Activated CD4-positive, alpha-beta T cell treated with anti-CD3 and anti-CD28 coated beads, Interleukin-2, amount 10 ng/mL, durations not matched to agents 7 days and 5 days (primary cell): Measurements from ENCODE around the gene RNF39. TPM values are rescaled to one million over a fixed set of nuclear protein-coding genes. Genes with fewer than 3 reads are reported as not detected.
A peak's percentile ranks its signal among the peaks of the same experiment; 100 is the strongest.

Experiments used
- CTCF ChIA-PET: fragments of 350-600 bp; sonication (Branson Sonifier 250); formaldehyde crosslinking; loops from one replicate; lab custom pipeline; 2021; ENCODE audit warnings: antibody characterized with exemption; lab: Charles Lee
- POLR2A ChIA-PET: fragments of 350-600 bp; sonication (Branson Sonifier 250); formaldehyde crosslinking; loops from one replicate; lab custom pipeline; 2021; ENCODE audit warnings: antibody characterized with exemption; lab: Charles Lee
- DNase-seq: peaks from one replicate; pipeline ENCODE4 v3.0.0-alpha.2; 2020
- H3K27ac Mint-ChIP-seq: one replicate; pipeline ENCODE4 v1.8.0; 2021; ENCODE audit warnings: mild to moderate bottlenecking, moderate library complexity, mixed read lengths
- H3K27me3 Mint-ChIP-seq: one replicate; pipeline ENCODE4 v1.8.0; 2021; ENCODE audit warnings: mixed read lengths
- H3K36me3 Mint-ChIP-seq: one replicate; pipeline ENCODE4 v1.8.0; 2021; ENCODE audit warnings: low read depth, mixed read lengths
- H3K4me1 Mint-ChIP-seq: one replicate; pipeline ENCODE4 v1.8.0; 2021; ENCODE audit warnings: mixed read lengths
- H3K4me3 Mint-ChIP-seq: one replicate; pipeline ENCODE4 v1.8.0; 2021; ENCODE audit warnings: mild to moderate bottlenecking, moderate library complexity, mixed read lengths
- H3K9me3 Mint-ChIP-seq: one replicate; pipeline ENCODE4 v1.8.0; 2021; ENCODE audit warnings: mixed read lengths
- total RNA-seq, 2 experiments: library from RNA; stranded (reverse); gene quantifications; one replicate each; pipeline ENCODE4 v1.2.3, GENCODE V29; 2021

Gene RNF39
- total RNA-seq, 2 experiments from 2014 or later: not detected

DNA sequence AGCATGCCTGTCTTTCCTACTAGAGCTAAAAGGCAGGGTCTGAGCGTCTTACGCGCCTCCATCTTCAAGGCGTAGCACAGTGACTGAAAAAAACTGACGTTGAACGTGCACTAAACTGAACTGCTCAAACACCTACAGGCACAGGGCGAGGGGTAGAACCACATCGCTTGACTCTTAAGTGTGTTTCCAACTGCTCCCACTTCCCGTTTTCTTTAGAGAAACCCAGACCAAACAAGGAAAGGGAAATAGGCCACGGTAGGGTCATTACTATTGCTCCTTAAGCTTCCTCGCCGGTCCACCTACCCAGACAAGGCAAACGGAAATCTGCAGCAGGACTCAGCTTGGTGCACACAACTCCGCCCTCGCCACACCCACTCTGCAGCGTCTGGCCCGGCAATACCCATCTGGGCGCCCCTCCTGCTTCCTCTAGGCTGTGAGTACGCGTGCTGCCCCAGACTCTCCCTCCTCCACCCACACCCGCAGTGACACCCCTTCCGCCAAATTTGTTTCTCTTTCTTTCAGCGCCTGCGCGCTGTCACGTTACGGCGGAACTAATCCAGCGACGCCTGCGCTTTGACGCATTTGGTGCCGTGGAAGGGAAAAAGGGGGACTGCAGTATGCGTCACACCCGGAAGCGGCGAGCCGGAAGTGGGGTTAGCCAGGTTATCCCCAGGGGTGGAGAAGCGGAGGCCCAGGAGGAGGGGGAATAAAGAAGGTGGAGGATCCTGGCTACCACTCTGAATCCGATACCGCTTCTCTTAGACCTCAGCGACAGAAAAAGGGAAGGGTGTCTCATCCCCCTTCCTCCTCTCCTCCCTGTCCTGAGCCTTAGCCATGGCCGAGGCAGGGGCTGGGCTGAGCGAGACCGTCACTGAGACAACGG lies 8.8 kb downstream of the RNF39 start, which contains the start of gene PPP1R11:
PPP1R11 (plus strand) TSS at position 622 of the 883 bp plus-strand sequence; CDS start at position 835, 213 bp downstream.
- POLR2A ChIA-PET: interaction anchor here (0.5 to 0.6 kb wide), 2 partner anchors 621 to 1188 kb away, joined by 3 read pairs; no protein-coding TSS in a partner anchor
- Mint-ChIP-seq H3K36me3 (peaks cover 62% of the 10 kb centered on the region), H3K9me3 (no peaks in the 10 kb centered on the region), H3K4me3 (peak within 1 kb of the TSS; percentile 93), H3K4me1 (peaks cover 56% of the 10 kb centered on the region), H3K27ac (peak within 1 kb of the TSS; percentile 96), H3K27me3 (peaks cover 8% of the 10 kb centered on the region)
- DNase-seq: peak; percentile 99
- CTCF ChIA-PET: interaction anchor here (0.6 to 1.9 kb wide), 7 partner anchors 9 to 82 kb away, joined by 3 to 6 read pairs (median 4); partner anchors contain the start of gene RNF39

DNA sequence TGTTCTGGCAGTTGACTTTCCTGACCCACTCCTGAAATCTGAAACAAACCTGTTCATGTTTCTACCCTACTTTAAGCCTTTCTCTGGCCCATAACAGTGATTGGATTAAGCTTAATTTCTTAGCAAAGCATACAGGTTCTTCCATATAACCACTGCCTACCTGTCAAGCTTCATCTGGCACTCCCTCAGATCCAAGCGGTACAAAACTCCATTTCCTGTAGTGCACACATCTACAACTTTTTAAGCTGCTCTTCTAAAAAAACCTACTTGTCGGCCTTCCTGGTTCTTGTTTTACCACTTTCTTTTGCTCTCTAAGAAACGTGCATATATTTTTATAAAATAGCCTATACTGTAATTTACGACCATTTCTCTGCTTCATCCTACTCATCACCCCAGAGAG lies 9.5 kb downstream of the RNF39 start:
- Mint-ChIP-seq H3K4me1 (peaks cover 55% of the 10 kb centered on the region), H3K27ac (peak overlapping the region; percentile 96), H3K36me3 (peaks cover 65% of the 10 kb centered on the region), H3K4me3 (peak overlapping the region; percentile 93), H3K9me3 (no peaks in the 10 kb centered on the region), H3K27me3 (peaks cover 5% of the 10 kb centered on the region)
- ChIA-PET CTCF (interaction anchor here (1.3 to 1.9 kb wide), 5 partner anchors 10 to 81 kb away, joined by 3 to 6 read pairs (median 5); partner anchors contain the start of gene RNF39), POLR2A (interaction anchor here (0.5 to 0.6 kb wide), 2 partner anchors 621 to 1187 kb away, joined by 3 read pairs; no protein-coding TSS in a partner anchor)
- no peak for DNase-seq

GRCh38 chr6:30063315-30063714 lies 12.3 kb downstream of the RNF39 start:
- DNase-seq: no peak
- no peak overlapping the region for H3K4me3 Mint-ChIP-seq
- no peaks in the 10 kb centered on the region for H3K9me3 Mint-ChIP-seq
- peak overlapping the region; percentile 69 for H3K27ac Mint-ChIP-seq
- ChIA-PET POLR2A (no interaction called here), CTCF (interaction anchor here (0.6 to 0.8 kb wide), 3 partner anchors 103 to 430 kb away, joined by 3 to 4 read pairs (median 3); no protein-coding TSS in a partner anchor)
- H3K4me1 Mint-ChIP-seq: peaks cover 59% of the 10 kb centered on the region
- H3K27me3 Mint-ChIP-seq: no peaks in the 10 kb centered on the region
- peaks cover 44% of the 10 kb centered on the region for H3K36me3 Mint-ChIP-seq

DNA sequence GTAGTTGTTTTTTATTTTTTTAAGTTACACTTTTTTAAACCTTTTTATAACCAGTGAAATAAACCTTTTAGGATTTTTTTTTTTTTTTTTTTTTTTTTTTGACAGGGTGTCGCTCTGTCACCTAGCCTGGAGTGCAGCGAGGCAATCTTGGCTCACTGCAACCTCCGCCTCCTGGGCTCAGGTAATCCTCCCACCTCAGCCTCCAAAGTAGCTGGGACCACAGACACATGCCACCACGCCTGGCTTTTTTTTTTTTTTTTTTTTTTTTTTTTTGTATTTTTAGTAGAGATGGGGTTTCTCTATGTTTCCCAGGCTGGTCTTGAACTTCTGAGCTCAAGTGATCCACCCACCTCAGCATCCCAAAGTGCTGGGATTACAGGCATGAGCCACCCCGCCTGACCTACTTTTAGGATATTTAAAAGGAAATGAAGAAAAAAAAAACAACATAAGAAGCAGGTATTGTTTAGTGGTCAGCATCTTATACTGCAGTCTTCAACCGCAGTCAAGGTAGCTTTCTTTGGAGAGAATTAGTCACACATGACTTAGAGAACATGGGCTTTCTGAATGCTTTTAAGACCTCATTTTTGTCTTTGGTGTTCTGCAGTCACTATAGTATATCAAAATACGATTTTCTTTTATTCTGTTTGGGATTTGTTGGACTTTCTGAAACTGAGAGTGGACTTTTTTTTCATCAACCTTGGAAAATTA lies 12.9 kb downstream of the RNF39 start:
- Mint-ChIP-seq H3K27ac (peak overlapping the region; percentile 98), H3K4me3 (peak overlapping the region; percentile 97), H3K9me3 (no peaks in the 10 kb centered on the region), H3K27me3 (no peaks in the 10 kb centered on the region), H3K4me1 (peaks cover 52% of the 10 kb centered on the region), H3K36me3 (peaks cover 39% of the 10 kb centered on the region)
- no peak for DNase-seq
- POLR2A ChIA-PET: no interaction called here
- CTCF ChIA-PET: interaction anchor here (0.5 to 0.8 kb wide), 4 partner anchors 104 to 1205 kb away, joined by 3 to 4 read pairs (median 3); no protein-coding TSS in a partner anchor

DNA sequence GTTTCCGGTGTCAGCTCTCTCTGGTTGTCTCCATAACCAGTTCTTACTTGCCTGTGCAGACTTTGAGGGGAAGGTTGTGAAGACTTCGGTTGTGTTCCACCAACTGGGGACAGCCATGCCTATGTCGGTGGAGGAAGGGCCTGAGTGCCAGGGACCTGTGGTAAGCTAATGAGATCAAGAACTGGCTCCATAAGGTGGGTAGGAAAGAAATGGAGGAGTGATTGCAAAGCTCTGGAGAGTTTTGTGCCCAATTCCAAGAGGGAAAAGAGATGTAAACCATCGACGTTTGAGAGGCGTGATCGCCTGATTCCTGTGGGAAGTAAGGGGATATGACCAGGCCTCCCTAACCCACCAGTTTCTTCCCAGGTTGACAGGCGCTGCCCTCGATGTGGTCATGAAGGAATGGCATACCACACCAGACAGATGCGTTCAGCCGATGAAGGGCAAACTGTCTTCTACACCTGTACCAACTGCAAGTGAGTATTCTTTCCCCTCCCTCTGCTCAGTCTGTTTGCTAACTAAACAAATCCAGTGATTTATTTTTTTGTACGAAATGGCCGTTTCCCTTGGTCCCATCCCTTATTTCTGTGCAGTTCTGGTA lies 13.6 kb downstream of the RNF39 start:
- peaks cover 48% of the 10 kb centered on the region for H3K4me1 Mint-ChIP-seq
- peaks cover 39% of the 10 kb centered on the region for H3K36me3 Mint-ChIP-seq
- H3K27ac Mint-ChIP-seq: peak overlapping the region; percentile 98
- H3K9me3 Mint-ChIP-seq: no peaks in the 10 kb centered on the region
- H3K27me3 Mint-ChIP-seq: no peaks in the 10 kb centered on the region
- peak; percentile 63 for DNase-seq
- H3K4me3 Mint-ChIP-seq: peak overlapping the region; percentile 97
- POLR2A ChIA-PET: interaction anchor here (0.7 kb wide), 1 partner anchor 9 kb away, joined by 3 read pairs; no protein-coding TSS in a partner anchor
- CTCF ChIA-PET: interaction anchor here (0.5 to 1.3 kb wide), 3 partner anchors 9 to 1205 kb away, joined by 3 to 4 read pairs (median 3); no protein-coding TSS in a partner anchor

- H3K9me3 Mint-ChIP-seq: no peaks in the 10 kb centered on the region
- H3K27ac Mint-ChIP-seq: peak within 1 kb of the TSS; percentile 98
- ChIA-PET POLR2A (interaction anchor here (0.7 kb wide), 1 partner anchor 10 kb away, joined by 3 read pairs; no protein-coding TSS in a partner anchor), CTCF (interaction anchor here (0.7 to 1.7 kb wide), 7 partner anchors 9 to 97 kb away, joined by 3 to 7 read pairs (median 3); no protein-coding TSS in a partner anchor)
- peaks cover 46% of the 10 kb centered on the region for H3K4me1 Mint-ChIP-seq
- H3K4me3 Mint-ChIP-seq: peak within 1 kb of the TSS; percentile 97
- H3K36me3 Mint-ChIP-seq: peaks cover 39% of the 10 kb centered on the region
- H3K27me3 Mint-ChIP-seq: no peaks in the 10 kb centered on the region
- DNase-seq: peak; percentile 92
These were observed 14.3 kb downstream of the RNF39 start, which contains the start of gene POLR1H for GRCh38 chr6:30061092-30061857. Gene POLR1H (plus strand): TSS chr6:30061265. CDS start chr6:30061525, 260 bp downstream.

DNA sequence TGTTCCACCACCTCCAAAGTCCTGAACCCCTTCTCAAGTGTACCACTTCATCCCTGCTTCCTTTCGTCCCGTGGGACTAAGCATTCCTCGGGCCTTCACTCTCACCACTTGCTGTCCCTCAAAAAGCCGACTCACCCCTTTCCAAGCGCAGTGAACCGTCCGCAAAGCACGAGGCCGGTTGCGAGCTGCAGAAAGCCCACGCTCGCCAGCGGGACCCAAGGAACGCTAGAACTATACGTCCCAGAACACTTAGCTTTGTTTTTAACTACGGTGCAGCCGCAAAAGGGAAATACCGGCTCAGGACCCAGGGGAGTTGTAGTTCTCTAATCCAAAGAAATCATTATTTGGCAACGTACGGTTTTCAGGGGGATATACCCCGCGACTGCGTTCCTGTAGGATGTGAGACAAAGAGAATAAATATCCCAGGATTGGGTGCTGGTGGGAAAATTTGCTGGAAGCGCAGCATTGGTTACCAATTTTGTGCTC lies 14.9 kb downstream of the RNF39 start:
- Mint-ChIP-seq H3K9me3 (no peaks in the 10 kb centered on the region), H3K36me3 (peaks cover 36% of the 10 kb centered on the region), H3K4me3 (peak overlapping the region; percentile 97), H3K27ac (peak overlapping the region; percentile 98), H3K4me1 (peaks cover 40% of the 10 kb centered on the region), H3K27me3 (no peaks in the 10 kb centered on the region)
- POLR2A ChIA-PET: no interaction called here
- CTCF ChIA-PET: interaction anchor here (0.7 to 1.7 kb wide), 7 partner anchors 8 to 98 kb away, joined by 3 to 7 read pairs (median 3); no protein-coding TSS in a partner anchor
- peak; percentile 19 for DNase-seq

DNA sequence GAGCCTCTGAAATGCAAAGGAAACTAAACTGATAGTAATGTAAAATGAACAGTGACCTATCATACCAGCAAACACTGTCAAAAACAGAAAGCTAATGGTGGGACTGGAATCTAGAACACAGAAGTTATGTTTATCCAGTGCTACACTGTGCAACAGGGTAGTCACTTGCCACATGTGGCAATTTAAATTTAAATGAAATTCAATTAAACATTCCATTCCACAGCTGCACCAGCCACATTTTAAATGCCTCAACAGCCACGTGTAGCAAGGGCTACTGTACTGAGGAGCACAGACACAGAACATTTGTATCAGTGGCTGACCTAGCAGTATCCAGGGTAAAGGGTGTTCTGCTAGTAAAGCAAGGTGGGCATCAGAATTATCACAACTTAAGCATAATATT lies 20.1 kb downstream of the RNF39 start:
- no peak overlapping the region for H3K4me3 Mint-ChIP-seq
- CTCF ChIA-PET: no interaction called here
- no peak overlapping the region for H3K27ac Mint-ChIP-seq
- POLR2A ChIA-PET: no interaction called here
- DNase-seq: no peak
- H3K4me1 Mint-ChIP-seq: peaks cover 17% of the 10 kb centered on the region
- H3K9me3 Mint-ChIP-seq: no peaks in the 10 kb centered on the region
- no peaks in the 10 kb centered on the region for H3K27me3 Mint-ChIP-seq
- H3K36me3 Mint-ChIP-seq: peaks cover 9% of the 10 kb centered on the region

DNA sequence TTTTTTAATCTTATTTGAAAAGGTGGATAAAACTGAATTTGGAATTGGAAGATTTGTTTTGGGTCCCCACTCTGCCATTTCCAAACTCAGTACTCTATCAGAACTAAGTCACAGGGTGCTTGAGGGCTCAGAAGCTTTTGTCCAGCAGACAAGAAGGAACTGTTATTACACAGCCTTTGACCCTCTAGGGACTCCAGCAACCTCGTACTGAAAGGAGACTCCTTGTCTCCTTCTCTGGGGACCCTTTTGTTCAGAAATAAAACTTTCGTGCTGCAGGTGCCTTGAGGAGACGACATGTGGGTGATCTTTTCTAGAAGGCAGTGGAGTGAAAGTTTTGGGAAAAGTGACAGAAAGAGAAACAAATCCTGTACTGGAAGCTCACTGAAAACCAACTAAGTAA lies 21.9 kb downstream of the RNF39 start:
- H3K9me3 Mint-ChIP-seq: no peaks in the 10 kb centered on the region
- ChIA-PET CTCF (no interaction called here), POLR2A (no interaction called here)
- peaks cover 9% of the 10 kb centered on the region for H3K36me3 Mint-ChIP-seq
- H3K4me3 Mint-ChIP-seq: no peak overlapping the region
- H3K27me3 Mint-ChIP-seq: no peaks in the 10 kb centered on the region
- no peak for DNase-seq
- peaks cover 3% of the 10 kb centered on the region for H3K4me1 Mint-ChIP-seq
- H3K27ac Mint-ChIP-seq: no peak overlapping the region

DNA sequence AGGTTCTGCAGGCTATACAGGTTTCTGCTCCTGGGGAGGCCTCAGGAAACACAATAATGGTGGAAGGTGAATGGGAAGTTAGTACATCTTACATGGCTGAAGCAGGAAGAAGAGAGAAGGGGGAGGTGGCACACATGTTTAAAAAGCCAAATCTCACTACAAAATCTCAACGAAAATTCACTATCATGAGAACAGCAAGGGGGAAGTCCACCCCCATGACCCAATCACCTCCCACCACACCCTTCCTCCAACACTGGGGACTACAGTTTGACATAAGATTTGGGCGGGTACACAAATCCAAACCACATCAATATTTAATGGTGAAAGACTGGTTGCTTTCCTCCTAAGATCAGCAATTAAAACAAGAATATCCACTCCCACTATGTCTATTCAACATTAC lies 28.3 kb downstream of the RNF39 start:
- no peak overlapping the region for H3K27ac Mint-ChIP-seq
- POLR2A ChIA-PET: no interaction called here
- H3K9me3 Mint-ChIP-seq: no peaks in the 10 kb centered on the region
- H3K4me1 Mint-ChIP-seq: peaks cover 9% of the 10 kb centered on the region
- H3K4me3 Mint-ChIP-seq: no peak overlapping the region
- H3K36me3 Mint-ChIP-seq: peaks cover 2% of the 10 kb centered on the region
- no peaks in the 10 kb centered on the region for H3K27me3 Mint-ChIP-seq
- CTCF ChIA-PET: no interaction called here
- no peak for DNase-seq

- H3K4me1 Mint-ChIP-seq: peaks cover 9% of the 10 kb centered on the region
- H3K27me3 Mint-ChIP-seq: no peaks in the 10 kb centered on the region
- ChIA-PET CTCF (no interaction called here), POLR2A (no interaction called here)
- no peak overlapping the region for H3K4me3 Mint-ChIP-seq
- no peak for DNase-seq
- H3K9me3 Mint-ChIP-seq: no peaks in the 10 kb centered on the region
- peaks cover 2% of the 10 kb centered on the region for H3K36me3 Mint-ChIP-seq
- H3K27ac Mint-ChIP-seq: no peak overlapping the region
These were observed 30.9 kb downstream of the RNF39 start for GRCh38 chr6:30044630-30045029.
